HG02884 (cell line): ENCODE data around the gene HPSE.

ENCODE experiments used
- ATAC-seq: cut with Tn5 transposase; IDR thresholded peaks from one replicate; pipeline ENCODE4 v1.9.1; 2021; ENCODE audit warnings: mild to moderate bottlenecking, moderate library complexity; ENCODE audit not compliant: unreplicated experiment

Gene HPSE

DNA sequence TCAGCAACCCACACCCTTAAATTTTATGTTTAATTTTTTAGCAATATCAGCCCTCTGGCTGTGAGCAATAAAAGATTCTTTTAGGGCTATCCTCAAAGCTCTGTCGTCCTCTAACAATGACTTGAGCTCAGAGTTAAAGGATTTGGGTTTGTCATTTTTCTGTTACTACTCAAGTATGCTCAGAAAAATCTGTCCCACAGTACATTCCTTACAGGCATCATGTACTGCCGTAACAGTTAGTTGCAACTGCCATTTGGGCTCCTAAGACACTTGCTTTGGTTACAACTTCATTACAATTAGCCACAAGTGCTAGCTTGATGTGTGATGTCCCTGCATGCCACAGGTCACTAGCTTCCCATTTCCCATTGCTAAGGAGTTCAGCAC is 83.2 kb downstream of the HPSE start:
- no peak for ATAC-seq

DNA sequence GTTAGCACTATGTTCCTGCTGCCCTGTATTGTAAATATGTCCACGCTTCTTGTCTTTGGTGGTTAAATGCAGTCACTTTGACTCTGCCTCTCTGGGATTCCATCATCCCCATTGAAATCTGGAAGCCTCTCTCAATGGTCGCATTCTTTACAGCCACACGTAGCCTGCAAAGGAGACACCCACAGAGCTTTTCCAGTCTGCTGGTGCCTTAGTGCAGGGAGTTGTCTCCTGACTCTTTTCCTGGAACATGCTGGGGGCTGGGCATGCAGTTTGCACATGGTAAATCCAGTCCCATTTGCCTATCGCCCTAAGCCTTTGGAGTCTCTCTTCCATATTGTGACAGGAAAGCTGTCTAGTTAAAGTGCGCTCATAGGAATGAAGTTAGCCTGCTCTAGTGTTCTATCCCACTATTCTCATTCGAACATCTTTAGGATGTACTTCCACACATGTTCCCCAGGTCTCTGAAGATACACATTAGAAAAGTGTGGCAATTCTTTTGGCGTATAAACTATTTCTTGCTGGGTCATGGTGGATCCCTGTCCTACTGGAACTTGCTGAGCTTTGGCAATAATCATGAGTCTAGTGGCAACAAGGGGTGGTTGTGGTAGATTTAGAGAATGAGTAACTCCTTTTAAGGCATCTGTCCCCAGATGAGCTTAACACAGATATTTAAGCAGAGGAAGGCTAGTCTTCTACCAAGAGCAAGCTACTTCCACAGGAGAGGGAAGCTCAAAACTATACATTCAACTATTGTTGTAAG is 83.8 kb downstream of the HPSE start:
- no peak for ATAC-seq

DNA sequence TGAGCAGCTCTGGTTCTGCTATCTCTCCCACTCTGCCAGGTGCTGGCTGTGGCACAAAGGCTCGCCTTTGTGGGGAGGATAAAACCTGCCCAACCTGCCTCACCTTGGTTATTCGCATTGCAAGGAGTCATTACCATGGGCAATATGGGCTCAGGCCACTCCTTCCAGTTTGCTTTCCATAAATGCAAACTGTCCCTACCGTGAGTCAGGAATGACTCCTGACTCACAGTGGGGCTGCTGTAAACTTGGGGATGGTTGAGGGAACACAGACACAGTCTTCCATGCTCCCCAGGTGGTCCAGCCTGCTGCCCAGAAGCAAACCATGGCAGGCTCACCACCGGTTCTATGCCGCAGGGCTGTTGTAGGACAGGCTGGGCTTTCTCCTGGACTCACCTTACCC is 86.2 kb downstream of the HPSE start:
- no peak for ATAC-seq

DNA sequence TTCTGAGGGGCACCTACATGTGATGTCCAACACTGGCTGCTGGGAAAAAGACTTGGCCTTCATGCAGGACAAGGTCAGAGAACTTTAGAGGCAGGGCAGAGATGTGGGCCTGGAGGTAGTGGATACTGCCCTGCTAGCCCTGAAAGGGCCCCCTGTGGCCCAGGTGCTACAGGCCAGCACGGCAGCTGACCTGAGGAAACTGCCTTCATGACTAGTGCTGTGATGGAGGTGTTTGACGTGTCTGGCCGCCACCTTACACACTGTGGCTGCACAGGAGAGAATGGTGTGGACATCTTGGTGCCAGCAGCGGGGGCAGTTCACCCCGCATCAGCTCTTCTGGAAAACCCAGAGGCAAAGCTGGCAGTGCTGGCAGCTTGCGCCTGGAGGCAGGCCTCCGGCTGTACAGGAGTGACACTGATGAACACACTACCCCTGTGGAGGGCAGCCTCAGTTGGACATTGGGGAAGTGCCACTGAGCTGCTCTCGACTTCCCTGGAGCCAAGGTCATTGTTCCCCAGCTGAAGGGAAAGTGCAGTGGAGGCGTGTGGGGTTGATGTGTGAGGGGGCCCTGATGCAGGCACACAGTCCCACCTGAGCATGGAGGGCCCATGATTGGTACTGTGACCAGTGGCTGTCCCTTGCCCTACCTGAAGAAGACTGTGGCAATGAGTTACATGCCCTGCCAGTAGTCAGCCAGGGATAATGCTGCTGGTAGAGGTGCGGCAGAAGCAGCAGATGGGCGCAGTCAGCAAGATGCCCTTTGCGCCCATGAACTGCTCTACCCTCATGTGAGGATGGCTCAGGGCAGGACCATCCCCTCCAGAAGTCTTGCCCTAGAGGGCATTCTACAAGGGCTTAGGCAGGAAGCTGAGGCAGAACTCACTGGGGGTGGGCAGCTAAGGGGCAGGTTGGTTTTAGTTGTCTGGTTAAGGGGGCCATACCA is 87.0 kb downstream of the HPSE start:
- no peak for ATAC-seq
